ENCODE measurements around the gene BTNL8. TPM values are rescaled to one million over a fixed set of nuclear protein-coding genes. Genes with fewer than 3 reads are reported as not detected.

The BTNL8 gene
- total RNA-seq: 0.41 TPM
- long read RNA-seq: 0 reads

GRCh38 chr5:180898621-180899246 is at the start of gene BTNL8:
Gene BTNL8 (plus strand): TSS chr5:180899159. CDS start chr5:180899311, 152 bp downstream.
- DNase-seq (ENCODE audit: missing footprints): no peak
- no peak for ATAC-seq
- intact Hi-C loops (cut with DNase I): no loop called here

- intact Hi-C loops (cut with DNase I): no loop called here
- no peak for ATAC-seq
- DNase-seq (ENCODE audit: missing footprints): no peak
Observed at GRCh38 chr5:180849827-180850226, 49.1 kb upstream of the BTNL8 start.

- DNase-seq (ENCODE audit: missing footprints) (no peak), ATAC-seq (no peak)
Observed at GRCh38 chr5:180850434-180851078, 48.4 kb upstream of the BTNL8 start.

DNA sequence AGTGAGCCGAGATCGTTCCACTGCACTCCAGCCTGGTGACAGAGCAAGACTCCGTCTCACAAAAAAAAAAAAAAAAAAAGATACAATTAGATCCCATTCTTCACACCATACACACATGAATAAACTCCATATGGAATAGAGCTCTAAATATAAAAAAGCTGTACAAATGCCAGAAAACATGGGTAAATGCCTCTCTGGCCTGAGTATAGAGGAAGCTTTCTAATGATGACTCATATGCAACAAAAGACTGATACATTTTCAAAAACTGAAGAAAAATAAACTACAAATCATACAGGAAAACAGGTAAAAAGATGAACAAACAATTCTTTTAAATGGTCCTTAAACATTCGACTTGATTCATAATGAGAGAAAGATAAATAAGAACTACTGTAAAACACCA is 46.5 kb upstream of the BTNL8 start:
- ATAC-seq (no peak), DNase-seq (ENCODE audit: missing footprints) (no peak)
- intact Hi-C loops (cut with DNase I): no loop called here

More at GRCh38 chr5:180850434-180851078, 48.4 kb upstream of the BTNL8 start:
- intact Hi-C loops (cut with DNase I): no loop called here

DNA sequence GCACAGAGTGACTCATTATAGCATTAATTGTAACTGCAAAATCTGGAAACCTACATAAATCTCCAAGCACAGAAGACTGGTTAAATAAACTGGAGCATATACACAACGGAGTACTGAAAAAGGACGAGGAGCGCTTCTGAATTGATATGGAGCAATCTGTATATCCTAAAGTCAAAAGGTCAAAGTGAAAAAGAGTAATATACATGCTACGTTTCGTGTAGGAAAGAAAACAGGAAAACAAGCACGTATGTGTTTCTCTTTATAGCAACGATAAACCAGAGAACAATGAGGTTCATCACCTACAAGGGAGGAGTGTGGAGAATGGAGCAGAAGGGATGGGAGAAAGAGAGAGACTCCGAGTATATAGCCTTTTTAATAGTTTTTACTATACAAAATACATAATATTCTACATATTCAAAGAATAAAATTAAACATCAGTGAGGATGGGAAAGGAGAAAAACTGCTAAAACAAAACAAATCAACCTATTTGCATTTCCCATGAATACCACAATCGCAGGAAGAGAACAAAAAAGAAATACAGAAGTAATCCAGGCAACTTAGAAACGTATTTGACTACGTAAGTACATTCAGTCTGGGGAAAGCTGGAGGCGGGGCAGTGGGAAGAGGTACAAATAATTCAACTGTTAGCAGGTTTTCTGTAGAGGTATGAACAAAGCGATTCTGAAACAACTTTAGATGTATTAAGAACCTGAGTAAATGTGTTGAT is 45.7 kb upstream of the BTNL8 start:
- ATAC-seq (no peak), DNase-seq (ENCODE audit: missing footprints) (no peak)
- intact Hi-C loops (cut with DNase I): no loop called here

DNA sequence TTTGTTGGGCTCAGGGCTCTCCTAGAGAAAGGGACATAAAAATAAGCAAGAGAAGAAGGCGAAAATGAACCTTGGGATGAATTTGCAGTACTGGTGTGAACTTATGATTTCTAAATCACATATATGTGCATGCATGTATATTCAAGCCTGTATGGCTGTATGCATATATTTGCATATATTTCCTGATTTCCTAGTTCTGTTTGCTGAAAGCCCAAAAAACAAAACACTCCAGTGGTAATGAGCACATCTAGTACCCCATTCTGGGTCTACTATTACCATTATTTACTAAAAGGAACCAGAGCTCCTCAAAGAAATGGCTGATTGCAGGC is 45.1 kb upstream of the BTNL8 start:
- ATAC-seq: no peak
- intact Hi-C loops (cut with DNase I): no loop called here
- DNase-seq (ENCODE audit: missing footprints): no peak

DNA sequence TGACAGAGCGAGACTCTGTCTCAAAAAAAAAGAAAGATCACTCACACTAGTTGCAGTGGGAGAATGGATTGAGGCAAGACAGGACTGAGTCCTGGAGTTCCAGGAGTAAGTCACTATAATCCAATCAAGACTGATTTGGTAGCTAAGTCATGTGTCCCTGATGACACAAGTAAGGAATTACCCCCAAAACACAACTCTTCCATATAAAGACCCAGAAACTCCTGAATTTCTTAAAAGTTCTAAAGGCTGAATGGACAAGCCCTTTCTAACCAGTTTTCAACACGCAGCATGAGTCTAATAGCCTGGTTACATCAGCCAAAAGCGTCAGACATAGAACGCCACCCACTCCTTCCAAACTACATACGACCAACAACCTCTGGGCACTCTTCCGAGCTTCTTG is 40.4 kb upstream of the BTNL8 start:
- no peak for DNase-seq (ENCODE audit: missing footprints)
- intact Hi-C loops (cut with DNase I): loop anchor here (5.0 kb wide), 1 partner anchor 46 kb away; no protein-coding TSS in a partner anchor
- ATAC-seq: no peak

DNA sequence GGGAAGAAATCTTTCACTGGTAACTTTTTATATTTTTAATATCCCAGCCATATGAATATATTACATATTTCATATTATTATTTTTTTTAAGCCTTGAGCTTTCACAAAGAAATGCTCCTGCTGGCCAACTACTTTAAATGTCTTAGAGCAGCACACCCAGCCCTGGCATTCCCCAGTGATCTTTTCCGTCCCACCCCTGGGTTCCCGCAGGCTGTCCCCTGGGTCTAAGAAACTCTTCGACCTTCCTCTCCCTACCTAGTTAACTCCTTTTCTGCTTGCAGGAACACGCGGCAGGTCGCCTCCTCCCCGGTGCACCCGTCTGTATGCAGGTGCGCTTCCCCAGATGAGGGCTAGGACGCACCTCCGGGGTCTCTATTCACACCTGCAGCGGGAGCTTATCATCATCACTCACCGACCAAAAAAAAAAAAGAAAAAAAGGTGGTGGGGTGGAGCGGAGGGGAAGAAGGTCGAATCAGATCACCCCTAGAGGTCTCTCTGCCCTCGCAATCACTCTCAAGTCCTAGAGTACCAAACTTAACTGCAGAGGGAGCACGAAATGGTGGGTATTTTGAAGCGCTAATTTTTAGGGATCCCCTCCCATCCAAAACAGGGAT is 38.6 kb upstream of the BTNL8 start:
- intact Hi-C loops (cut with DNase I): loop anchor here (1.0 to 10.0 kb wide), 3 partner anchors 29 to 294 kb away; partner anchors contain the start of gene MGAT1
- DNase-seq (ENCODE audit: missing footprints): no peak
- peak; percentile 47 for ATAC-seq

GRCh38 chr5:180860887-180861822 is 37.8 kb upstream of the BTNL8 start, which contains the start of gene ZFP62:
Gene ZFP62 (minus strand): TSS chr5:180861276. CDS start chr5:180861219, 57 bp downstream.
- peak; percentile 98 for ATAC-seq
- DNase-seq (ENCODE audit: missing footprints): peak; percentile 97
- intact Hi-C loops (cut with DNase I): loop anchor here (1.0 to 10.0 kb wide), 3 partner anchors 30 to 294 kb away; partner anchors contain the start of gene MGAT1

- DNase-seq (ENCODE audit: missing footprints) (no peak), ATAC-seq (no peak)
- intact Hi-C loops (cut with DNase I): loop anchor here (5.0 to 10.0 kb wide), 2 partner anchors 60 to 292 kb away; partner anchors contain the start of gene MGAT1
Observed at GRCh38 chr5:180862645-180863044, 36.3 kb upstream of the BTNL8 start.

DNA sequence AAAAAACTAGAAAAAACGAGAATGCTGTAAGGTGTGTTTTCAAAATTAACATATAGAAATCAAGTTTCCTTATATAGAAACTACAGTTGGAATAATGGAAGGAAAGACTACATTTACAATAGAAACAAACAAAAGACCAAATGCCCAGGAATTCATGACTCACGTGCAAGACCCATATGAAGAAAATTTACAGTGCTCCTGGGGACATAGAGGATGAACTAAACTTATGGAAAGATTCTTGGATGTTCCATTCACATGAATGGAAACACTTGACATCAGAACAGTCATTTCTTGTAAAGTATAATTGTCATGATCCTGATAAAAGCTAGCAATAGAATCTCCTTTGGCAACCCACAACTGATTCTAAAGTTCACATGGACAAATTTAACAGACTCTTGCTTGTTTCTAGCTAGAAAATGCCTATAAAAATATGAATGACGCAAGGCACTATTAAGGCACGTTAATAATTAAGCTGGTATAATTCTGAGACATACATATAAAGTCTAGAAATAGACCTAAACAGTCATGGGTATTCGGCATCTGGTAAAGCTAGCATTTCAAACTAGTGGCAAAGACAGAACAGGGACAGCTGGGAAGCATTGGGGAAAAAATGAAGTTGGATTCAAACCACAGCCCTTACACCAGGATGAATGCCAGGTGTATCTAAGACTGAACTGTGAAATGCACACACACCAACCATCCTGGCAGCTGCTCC is 32.8 kb upstream of the BTNL8 start:
- intact Hi-C loops (cut with DNase I): loop anchor here (5.0 to 10.0 kb wide), 2 partner anchors 186 to 289 kb away; no protein-coding TSS in a partner anchor
- no peak for ATAC-seq
- DNase-seq (ENCODE audit: missing footprints): no peak

DNA sequence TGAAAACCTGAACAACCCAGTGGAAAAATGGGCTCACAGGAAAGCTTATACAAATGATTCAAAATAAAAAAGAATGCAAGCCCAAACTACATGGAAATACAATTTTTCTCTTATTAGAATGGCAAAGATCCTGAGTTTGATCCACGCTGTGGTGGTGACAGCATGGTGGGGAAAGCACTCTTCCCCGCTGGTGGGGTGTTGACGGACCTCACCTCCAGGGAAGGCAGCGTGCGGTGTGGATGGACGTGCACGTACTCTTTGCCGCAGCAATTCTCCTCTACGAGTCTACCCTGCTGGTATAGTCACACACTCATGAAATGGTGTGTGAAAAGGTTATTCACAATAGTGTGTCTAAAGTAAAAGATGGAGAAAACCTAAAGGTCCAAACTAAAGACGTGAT is 32.0 kb upstream of the BTNL8 start:
- intact Hi-C loops (cut with DNase I): loop anchor here (5.0 to 10.0 kb wide), 2 partner anchors 185 to 288 kb away; no protein-coding TSS in a partner anchor
- no peak for DNase-seq (ENCODE audit: missing footprints)
- no peak for ATAC-seq

DNA sequence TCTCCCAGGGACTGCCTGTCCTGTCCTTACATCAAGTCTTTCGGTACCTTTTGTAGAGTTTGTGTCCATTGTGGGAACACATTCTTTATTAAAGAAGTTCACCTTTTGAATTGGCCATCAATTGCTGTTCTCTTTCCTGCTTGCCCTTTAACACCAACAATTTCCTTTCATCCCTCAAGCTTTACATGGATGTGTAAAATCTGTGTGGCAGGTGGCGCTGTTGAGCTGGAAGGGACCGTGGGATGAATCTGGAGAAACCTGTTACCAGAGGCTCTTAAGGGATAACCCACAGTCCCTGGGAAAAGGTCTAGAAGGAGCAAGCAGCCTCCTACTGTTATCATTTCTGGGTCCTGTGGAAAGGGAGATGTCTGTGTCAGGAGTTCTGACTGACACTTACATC is 30.0 kb upstream of the BTNL8 start:
- ATAC-seq (peak; percentile 63), DNase-seq (ENCODE audit: missing footprints) (peak; percentile 86)

DNA sequence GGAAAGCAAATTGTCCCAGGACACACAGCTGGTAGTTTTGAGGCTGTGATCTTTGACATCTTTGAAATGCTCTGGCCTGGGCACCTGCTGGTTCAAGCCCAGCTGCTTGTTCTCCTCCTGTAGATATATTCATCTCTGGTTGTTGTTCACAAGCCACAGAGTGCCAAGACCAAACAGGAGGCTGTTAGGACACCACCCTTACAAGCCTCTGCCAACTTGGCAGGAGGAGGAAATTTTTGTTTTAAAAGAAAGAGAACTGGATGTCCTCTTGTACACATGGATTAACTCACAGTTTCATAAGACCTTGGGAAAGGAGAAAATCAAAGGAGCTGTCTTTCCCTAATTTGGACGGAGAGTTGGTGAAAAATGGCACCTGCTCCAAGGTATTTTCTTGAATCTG is 29.4 kb upstream of the BTNL8 start:
- no peak for DNase-seq (ENCODE audit: missing footprints)
- no peak for ATAC-seq
- intact Hi-C loops (cut with DNase I): loop anchor here (1.0 to 10.0 kb wide), 3 partner anchors 85 to 285 kb away; no protein-coding TSS in a partner anchor

More for the DNA sequence above, 30.0 kb upstream of the BTNL8 start:
- intact Hi-C loops (cut with DNase I): loop anchor here (1.0 to 10.0 kb wide), 3 partner anchors 85 to 286 kb away; no protein-coding TSS in a partner anchor

- no peak for ATAC-seq
- no peak for DNase-seq (ENCODE audit: missing footprints)
- intact Hi-C loops (cut with DNase I): no loop called here
Observed at GRCh38 chr5:180870276-180871068, 28.5 kb upstream of the BTNL8 start.

DNA sequence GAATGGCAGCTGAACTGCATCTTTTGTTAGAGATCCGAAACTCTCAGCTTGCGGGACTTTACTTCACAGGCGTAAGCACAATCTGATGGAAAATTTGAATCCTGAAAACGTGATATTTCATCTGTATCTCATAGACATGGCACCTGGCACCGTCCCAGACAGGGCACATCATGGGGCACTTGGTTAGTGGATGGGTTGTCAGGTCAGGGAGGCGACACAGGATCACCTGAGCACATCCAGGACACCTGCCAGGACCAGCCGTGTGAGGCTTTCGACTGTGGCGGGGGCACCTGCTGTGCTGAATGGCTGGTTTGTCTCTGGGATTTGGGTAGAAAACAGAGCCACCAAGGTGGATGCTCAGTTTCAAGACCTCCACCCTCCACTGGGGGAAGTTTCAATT is 26.5 kb upstream of the BTNL8 start:
- DNase-seq (ENCODE audit: missing footprints) (no peak), ATAC-seq (no peak)
- intact Hi-C loops (cut with DNase I): no loop called here

Data from Right ventricle myocardium inferior (tissue), 1 donor.